Activated naive CD4-positive, alpha-beta T cell treated with anti-CD3 and anti-CD28 coated beads for 36 hours (primary cell): ENCODE results near the gene SPRR2F. TPM values are rescaled to one million over a fixed set of nuclear protein-coding genes. Genes with fewer than 3 reads are reported as not detected.
"Not testable (repeated sequence)": the region's sequence is repeated elsewhere in the genome, so short reads cannot be mapped to it uniquely, and the experiment has no call there.

Source experiments
- CTCF ChIA-PET: fragments of 350-600 bp; sonication (Branson Sonifier 250); formaldehyde crosslinking; loops from one replicate; lab custom pipeline; 2021; ENCODE audit warnings: antibody characterized with exemption; lab: Charles Lee
- DNase-seq: peaks from one replicate; pipeline ENCODE4 v3.0.0-alpha.2; 2020
- H3K27ac Mint-ChIP-seq: one replicate; pipeline ENCODE4 v1.8.0; 2021; ENCODE audit warnings: mild to moderate bottlenecking, mixed read lengths
- H3K27me3 Mint-ChIP-seq: one replicate; pipeline ENCODE4 v1.8.0; 2021; ENCODE audit warnings: low read depth, mixed read lengths
- H3K36me3 Mint-ChIP-seq: one replicate; pipeline ENCODE4 v1.8.0; 2021; ENCODE audit warnings: low read depth, mixed read lengths
- H3K4me1 Mint-ChIP-seq: one replicate; pipeline ENCODE4 v1.8.0; 2021; ENCODE audit warnings: low read depth, mixed read lengths
- H3K4me3 Mint-ChIP-seq: one replicate; pipeline ENCODE4 v1.8.0; 2021; ENCODE audit warnings: mild to moderate bottlenecking, moderate library complexity, mixed read lengths
- H3K9me3 Mint-ChIP-seq: one replicate; pipeline ENCODE4 v1.8.0; 2021; ENCODE audit warnings: mixed read lengths
- intact Hi-C: fragments of 100-400 bp; cut with micrococcal nuclease; formaldehyde crosslinking; loops from one replicate; pipeline ENCODE4 v1.15.1; 2023
- total RNA-seq, 2 experiments: library from RNA; stranded (reverse); gene quantifications; one replicate each; pipeline ENCODE4 v1.2.3, GENCODE V29; 2021

SPRR2F gene
- total RNA-seq: not detected

DNA sequence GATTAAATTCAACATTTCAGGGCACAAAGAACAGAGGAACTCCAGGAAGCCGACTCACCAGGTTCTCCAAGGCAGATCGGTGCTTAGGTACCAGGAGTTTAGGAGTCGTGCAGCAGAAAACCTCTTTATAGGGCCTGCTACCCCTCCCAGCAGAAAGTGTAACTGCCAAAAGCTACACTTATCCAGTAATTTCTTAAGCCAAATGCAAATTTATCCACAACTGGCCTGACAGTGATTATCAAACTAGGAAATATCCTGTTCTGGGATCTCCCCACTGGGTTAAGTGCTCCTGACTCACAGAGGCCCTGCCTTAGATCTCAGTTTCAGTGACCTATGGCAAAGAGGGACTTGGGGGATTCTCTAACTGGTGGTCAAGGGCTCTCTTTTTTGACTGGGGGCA, at the start of gene SPRR2F:
TSS of gene SPRR2F (minus strand) at position 101 of the 400 bp plus-strand sequence. CDS start 783 bp downstream, outside the sequence.
- Mint-ChIP-seq H3K9me3 (no peaks in the 10 kb centered on the region), H3K4me3 (no peak within 1 kb of the TSS), H3K4me1 (no peaks in the 10 kb centered on the region), H3K27ac (no peak within 1 kb of the TSS), H3K27me3 (peaks cover 21% of the 10 kb centered on the region), H3K36me3 (no peaks in the 10 kb centered on the region)
- no peak for DNase-seq
- intact Hi-C loops: no loop called here
- CTCF ChIA-PET: no interaction called here

- intact Hi-C loops: no loop called here
- Mint-ChIP-seq H3K4me1 (no peaks in the 10 kb centered on the region), H3K4me3 (no peak overlapping the region), H3K9me3 (peaks cover 6% of the 10 kb centered on the region), H3K27me3 (peaks cover 12% of the 10 kb centered on the region), H3K36me3 (no peaks in the 10 kb centered on the region), H3K27ac (no peak overlapping the region)
- no peak for DNase-seq
- CTCF ChIA-PET: no interaction called here
These were observed 42.2 kb upstream of the SPRR2F start for GRCh38 chr1:153155541-153155940.

DNA sequence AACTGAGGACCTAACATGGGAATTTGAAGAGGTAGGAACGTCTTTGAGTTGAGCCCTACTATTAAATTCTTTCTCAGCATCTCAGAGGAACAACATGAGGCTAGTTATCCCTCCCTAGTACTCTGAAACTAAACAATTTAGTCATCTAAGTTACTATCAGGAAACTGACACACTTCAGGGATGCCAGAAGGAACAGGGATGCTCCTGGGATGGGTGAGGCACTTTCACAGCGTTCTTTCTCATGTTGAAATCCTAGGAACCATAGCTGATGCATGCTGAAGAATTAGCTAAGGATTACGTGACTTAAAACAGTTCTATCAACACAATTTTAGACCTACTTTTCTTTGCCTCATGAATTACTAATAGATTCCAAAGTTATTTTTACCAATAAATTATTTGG, 39.2 kb upstream of the SPRR2F start:
- H3K4me1 Mint-ChIP-seq: no peaks in the 10 kb centered on the region
- no peak overlapping the region for H3K4me3 Mint-ChIP-seq
- CTCF ChIA-PET: interaction anchor here (1.0 kb wide), 1 partner anchor 78 kb away, joined by 3 read pairs; no protein-coding TSS in a partner anchor
- DNase-seq: no peak
- no peak overlapping the region for H3K27ac Mint-ChIP-seq
- no peaks in the 10 kb centered on the region for H3K36me3 Mint-ChIP-seq
- peaks cover 8% of the 10 kb centered on the region for H3K27me3 Mint-ChIP-seq
- no peaks in the 10 kb centered on the region for H3K9me3 Mint-ChIP-seq
- intact Hi-C loops: no loop called here

GRCh38 chr1:153150846-153151245, 37.5 kb upstream of the SPRR2F start, which contains the start of gene SPRR2G:
SPRR2G (minus strand) TSS chr1:153150890; CDS start chr1:153150110, 780 bp downstream.
- intact Hi-C loops: no loop called here
- H3K36me3 Mint-ChIP-seq: no peaks in the 10 kb centered on the region
- H3K27ac Mint-ChIP-seq: no peak within 1 kb of the TSS
- H3K9me3 Mint-ChIP-seq: no peaks in the 10 kb centered on the region
- no peak within 1 kb of the TSS for H3K4me3 Mint-ChIP-seq
- CTCF ChIA-PET: interaction anchor here (1.0 kb wide), 1 partner anchor 202 kb away, joined by 3 read pairs; no protein-coding TSS in a partner anchor
- peaks cover 9% of the 10 kb centered on the region for H3K27me3 Mint-ChIP-seq
- H3K4me1 Mint-ChIP-seq: no peaks in the 10 kb centered on the region
- DNase-seq: no peak

DNA sequence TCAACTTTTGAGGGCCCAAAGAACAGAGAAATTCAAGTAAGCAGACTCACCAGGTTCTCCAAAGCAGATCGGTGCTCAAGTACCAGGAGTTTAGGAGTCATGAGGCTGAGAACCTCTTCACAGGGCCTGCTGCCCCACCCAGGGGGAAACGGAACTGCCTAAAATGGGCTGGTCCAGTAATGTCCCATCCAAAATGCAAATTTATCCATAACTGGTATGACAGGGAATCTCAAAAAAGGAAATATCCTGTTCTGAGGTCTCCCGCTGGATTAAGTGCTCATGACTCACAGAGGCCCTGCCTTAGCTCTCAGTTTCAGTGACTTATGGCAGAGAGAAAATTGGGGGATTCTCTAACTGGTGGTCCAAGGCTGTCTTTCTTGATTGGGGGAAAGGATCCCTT, 28.1 kb upstream of the SPRR2F start:
- Mint-ChIP-seq H3K36me3 (no peaks in the 10 kb centered on the region), H3K4me1 (no peaks in the 10 kb centered on the region), H3K27me3 (peaks cover 22% of the 10 kb centered on the region), H3K9me3 (no peaks in the 10 kb centered on the region), H3K27ac (no peak overlapping the region), H3K4me3 (no peak overlapping the region)
- intact Hi-C loops: no loop called here
- CTCF ChIA-PET: no interaction called here
- no peak for DNase-seq

- H3K27ac Mint-ChIP-seq: no peak overlapping the region
- no peaks in the 10 kb centered on the region for H3K36me3 Mint-ChIP-seq
- no peak for DNase-seq
- CTCF ChIA-PET: no interaction called here
- no peaks in the 10 kb centered on the region for H3K9me3 Mint-ChIP-seq
- no peaks in the 10 kb centered on the region for H3K4me1 Mint-ChIP-seq
- intact Hi-C loops: no loop called here
- no peak overlapping the region for H3K4me3 Mint-ChIP-seq
- H3K27me3 Mint-ChIP-seq: peaks cover 22% of the 10 kb centered on the region
These were observed 27.2 kb upstream of the SPRR2F start for GRCh38 chr1:153140484-153140883.

DNA sequence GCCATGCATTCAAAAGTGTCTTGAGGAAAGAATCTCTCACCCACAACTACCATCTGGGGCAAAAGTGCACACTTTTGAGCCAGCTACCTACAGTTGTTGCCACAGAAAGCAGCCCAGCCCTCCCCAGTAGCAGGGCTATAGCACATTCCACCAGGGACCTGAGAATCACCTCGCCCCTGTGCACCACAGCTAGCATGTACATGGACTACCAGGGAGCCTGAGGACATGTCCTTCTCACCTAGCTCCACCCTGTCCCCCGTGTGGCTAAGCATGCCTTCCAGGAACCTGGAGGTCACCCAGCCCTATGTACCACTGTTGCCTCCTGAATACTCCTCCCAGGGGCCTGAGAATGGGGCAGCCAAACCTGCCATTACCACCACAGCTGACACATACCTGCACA, 20.4 kb upstream of the SPRR2F start:
- no peak overlapping the region for H3K4me3 Mint-ChIP-seq
- no peak for DNase-seq
- H3K4me1 Mint-ChIP-seq: no peaks in the 10 kb centered on the region
- H3K27ac Mint-ChIP-seq: no peak overlapping the region
- peaks cover 39% of the 10 kb centered on the region for H3K27me3 Mint-ChIP-seq
- H3K9me3 Mint-ChIP-seq: no peaks in the 10 kb centered on the region
- intact Hi-C loops: no loop called here
- CTCF ChIA-PET: no interaction called here
- H3K36me3 Mint-ChIP-seq: no peaks in the 10 kb centered on the region

DNA sequence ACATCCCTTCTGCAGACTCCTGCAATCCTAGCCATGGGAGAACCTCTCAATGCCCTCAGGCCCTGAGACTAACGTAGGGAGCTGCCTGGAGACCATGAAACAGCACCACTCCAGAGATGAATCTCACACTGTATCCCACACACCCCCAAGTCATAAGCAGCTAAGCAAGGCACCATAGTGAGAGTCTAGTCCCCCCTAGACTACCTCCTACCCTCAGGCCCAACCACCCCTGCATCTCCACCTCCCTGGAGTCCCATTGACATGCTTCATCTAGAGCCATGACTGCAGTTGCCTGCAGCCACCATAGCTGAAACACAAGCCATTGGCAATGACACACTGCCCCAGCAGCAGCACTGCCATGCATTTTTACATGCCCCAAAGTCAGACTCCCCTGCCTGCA, 20.0 kb upstream of the SPRR2F start:
- Mint-ChIP-seq H3K4me3 (no peak overlapping the region), H3K9me3 (no peaks in the 10 kb centered on the region), H3K4me1 (no peaks in the 10 kb centered on the region), H3K27ac (no peak overlapping the region), H3K36me3 (no peaks in the 10 kb centered on the region), H3K27me3 (peaks cover 39% of the 10 kb centered on the region)
- CTCF ChIA-PET: no interaction called here
- intact Hi-C loops: no loop called here
- DNase-seq: no peak

- Mint-ChIP-seq H3K27me3 (peaks cover 17% of the 10 kb centered on the region), H3K9me3 (peaks cover 11% of the 10 kb centered on the region)
- H3K4me1 Mint-ChIP-seq, intact Hi-C loops, H3K36me3 Mint-ChIP-seq, H3K4me3 Mint-ChIP-seq, H3K27ac Mint-ChIP-seq, CTCF ChIA-PET, DNase-seq: not testable (repeated sequence)
These were observed 15.4 kb upstream of the SPRR2F start for GRCh38 chr1:153128688-153129087.

DNA sequence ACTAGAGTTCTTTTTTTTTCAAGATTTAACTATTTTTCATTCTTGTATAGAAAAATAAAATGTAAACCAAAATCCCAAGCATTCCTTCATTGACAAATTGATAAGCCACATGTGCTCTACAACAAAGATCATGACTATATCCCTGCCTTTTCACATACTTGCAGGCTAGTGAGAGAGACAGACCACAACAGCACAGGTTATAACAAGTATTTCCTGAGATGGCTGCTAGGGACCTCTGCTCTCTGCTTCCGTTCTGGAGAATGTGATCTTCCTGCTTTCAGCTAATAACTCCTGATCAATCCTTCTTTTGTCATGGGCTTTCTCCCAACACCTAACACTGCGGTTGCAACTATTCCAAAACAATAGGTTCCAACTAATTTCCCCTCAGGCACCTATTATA, 14.0 kb upstream of the SPRR2F start:
- intact Hi-C loops: no loop called here
- Mint-ChIP-seq H3K27ac (no peak overlapping the region), H3K4me1 (no peaks in the 10 kb centered on the region), H3K9me3 (peaks cover 11% of the 10 kb centered on the region), H3K27me3 (peaks cover 7% of the 10 kb centered on the region), H3K36me3 (no peaks in the 10 kb centered on the region), H3K4me3 (no peak overlapping the region)
- DNase-seq: no peak
- CTCF ChIA-PET: no interaction called here

DNA sequence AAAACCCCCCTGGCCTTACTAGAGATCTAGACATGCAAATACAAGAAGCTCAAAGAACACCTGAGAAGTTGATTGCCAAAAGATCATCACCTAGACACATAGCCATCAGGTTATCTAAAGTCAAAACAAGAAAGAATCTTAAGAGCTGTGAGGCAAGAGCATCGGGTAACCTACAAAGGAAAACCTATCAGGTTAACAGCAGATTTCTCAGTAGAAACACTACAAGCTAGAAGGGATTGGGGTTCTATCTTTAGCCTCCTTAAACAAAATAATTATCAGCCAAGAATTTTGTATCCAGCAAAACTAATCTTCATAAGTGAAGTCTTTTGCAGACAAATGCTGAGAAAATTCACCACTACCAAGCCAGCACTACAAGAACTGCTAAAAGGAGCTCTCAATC, 12.2 kb upstream of the SPRR2F start:
- intact Hi-C loops: no loop called here
- DNase-seq: no peak
- peaks cover 11% of the 10 kb centered on the region for H3K9me3 Mint-ChIP-seq
- H3K36me3 Mint-ChIP-seq: no peaks in the 10 kb centered on the region
- H3K4me3 Mint-ChIP-seq: no peak overlapping the region
- H3K27ac Mint-ChIP-seq: no peak overlapping the region
- H3K4me1 Mint-ChIP-seq: no peaks in the 10 kb centered on the region
- H3K27me3 Mint-ChIP-seq: peaks cover 7% of the 10 kb centered on the region
- CTCF ChIA-PET: no interaction called here

- H3K4me3 Mint-ChIP-seq, CTCF ChIA-PET, H3K36me3 Mint-ChIP-seq, DNase-seq, intact Hi-C loops, H3K4me1 Mint-ChIP-seq, H3K27ac Mint-ChIP-seq: not testable (repeated sequence)
- Mint-ChIP-seq H3K9me3 (peaks cover 11% of the 10 kb centered on the region), H3K27me3 (peaks cover 13% of the 10 kb centered on the region)
These were observed 10.5 kb upstream of the SPRR2F start for GRCh38 chr1:153123793-153124192.

DNA sequence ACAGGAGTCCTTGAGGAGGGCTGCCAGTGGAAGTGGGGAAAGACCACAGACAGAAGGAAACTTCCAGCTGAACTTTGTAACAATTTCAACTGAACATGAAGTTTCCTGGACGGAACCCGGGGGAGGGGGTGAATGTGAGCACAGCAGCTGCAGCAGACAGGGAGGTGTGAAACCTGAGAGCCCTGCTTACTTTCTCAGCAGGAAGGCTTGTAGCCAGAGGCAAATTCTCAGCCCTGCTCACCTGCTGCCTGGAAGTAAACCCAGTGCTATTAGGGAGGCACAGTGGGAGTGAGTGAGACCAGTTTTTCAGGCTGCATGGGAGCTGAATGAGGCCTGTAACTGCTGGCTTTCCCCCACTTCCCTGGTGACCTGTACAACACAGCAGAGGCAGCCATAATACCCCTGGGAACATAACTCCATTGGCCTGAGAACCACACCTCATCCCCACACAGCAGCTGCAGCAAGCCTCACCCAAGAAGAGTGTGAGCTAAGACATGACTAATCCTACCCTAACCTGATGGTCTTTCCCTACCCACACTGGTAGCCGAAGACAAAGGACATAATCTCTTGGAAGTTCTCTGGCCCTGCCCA, 9.6 kb upstream of the SPRR2F start:
- intact Hi-C loops: no loop called here
- CTCF ChIA-PET: no interaction called here
- Mint-ChIP-seq H3K27me3 (peaks cover 16% of the 10 kb centered on the region), H3K9me3 (peaks cover 11% of the 10 kb centered on the region), H3K36me3 (no peaks in the 10 kb centered on the region), H3K4me1 (no peaks in the 10 kb centered on the region), H3K27ac (no peak overlapping the region), H3K4me3 (no peak overlapping the region)
- DNase-seq: no peak
